8988T (cell line): ENCODE results near the gene VLDLR.

Experiments used
- DNase-seq: peaks from one replicate; pipeline ENCODE4 v3.0.0; 2011

VLDLR gene

GRCh38 chr9:2621722-2622460 is at the start of gene VLDLR:
TSS of gene VLDLR (plus strand) at chr9:2621787. CDS start at chr9:2622190, 403 bp downstream.
- peak; percentile 8 for DNase-seq

GRCh38 chr9:2574203-2574602 is 47.4 kb upstream of the VLDLR start:
- DNase-seq = no peak

DNA sequence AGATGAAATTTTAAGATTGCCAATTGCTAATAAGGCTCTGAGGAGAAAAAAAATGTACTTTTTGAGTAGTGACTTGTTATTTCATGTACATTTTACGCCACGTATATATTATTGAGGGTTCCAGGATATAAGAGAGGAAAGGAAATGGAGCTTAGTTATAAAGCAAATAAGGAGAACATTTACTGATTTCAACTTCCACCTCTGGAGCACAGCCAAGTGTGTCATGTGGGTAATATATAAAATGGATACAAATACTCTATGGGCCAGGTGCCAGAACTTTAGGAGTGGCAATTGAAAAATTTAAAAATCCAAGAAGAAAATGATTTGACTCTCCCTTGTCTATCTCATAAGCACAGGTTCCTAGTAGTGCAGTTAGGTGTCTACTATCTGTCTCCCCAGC is 45.0 kb upstream of the VLDLR start:
- no peak for DNase-seq

DNA sequence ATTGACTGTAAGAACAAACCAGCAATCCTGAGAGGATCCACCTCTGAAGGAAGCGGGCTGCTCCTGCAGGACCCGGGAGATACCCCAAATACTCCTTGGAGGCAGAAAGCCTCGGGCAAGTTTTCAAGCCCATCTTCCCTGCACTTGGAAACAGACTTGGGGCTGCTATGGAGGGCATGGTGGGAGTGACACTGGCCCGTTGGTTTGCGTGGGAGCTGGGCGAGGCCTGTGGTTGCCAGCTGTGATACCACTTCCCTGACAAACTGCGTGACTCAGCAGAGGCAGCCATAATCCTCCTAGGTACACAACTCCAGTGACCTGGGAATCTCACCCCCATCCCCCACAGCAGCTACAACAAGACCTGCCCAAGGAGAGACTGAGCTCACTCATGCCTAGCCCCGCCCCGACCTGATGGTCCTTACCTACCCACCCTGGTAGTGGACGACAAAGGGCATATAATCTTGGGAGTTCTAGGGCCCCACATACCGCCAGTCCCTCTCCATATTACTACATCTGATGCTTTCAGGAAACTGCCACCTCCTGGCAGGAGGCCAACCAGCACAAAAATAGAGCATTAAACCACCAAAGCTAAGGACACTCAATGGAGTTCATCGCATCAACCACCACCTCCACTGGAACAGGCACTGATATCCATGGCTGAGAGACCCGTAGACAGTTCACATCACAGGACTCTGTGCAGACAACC is 38.1 kb upstream of the VLDLR start:
- DNase-seq = no peak

GRCh38 chr9:2591967-2592366 is 29.6 kb upstream of the VLDLR start:
- DNase-seq = no peak

DNA sequence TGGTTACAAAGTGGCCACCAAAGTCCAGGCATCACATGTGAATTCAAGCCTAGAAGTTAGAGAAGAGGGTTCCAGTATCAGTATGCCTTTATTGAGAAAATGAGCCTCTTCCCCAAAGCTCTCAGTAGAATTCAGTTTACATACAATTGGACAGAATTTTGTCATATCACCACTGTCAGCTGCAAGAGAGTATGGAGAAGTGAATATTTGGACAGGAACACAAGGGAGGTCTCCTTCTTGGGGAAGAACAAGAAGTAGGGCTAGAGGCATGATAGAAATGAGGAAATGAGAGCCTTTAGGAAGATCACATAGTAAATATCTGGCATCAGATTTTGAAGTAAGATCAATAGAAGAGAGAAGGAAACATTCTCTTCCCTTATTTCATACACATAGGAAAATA is 27.8 kb upstream of the VLDLR start:
- no peak for DNase-seq

- DNase-seq = no peak
Measured at GRCh38 chr9:2595973-2596372, 25.6 kb upstream of the VLDLR start.

- DNase-seq = no peak
Measured at GRCh38 chr9:2597483-2597882, 24.1 kb upstream of the VLDLR start.

DNA sequence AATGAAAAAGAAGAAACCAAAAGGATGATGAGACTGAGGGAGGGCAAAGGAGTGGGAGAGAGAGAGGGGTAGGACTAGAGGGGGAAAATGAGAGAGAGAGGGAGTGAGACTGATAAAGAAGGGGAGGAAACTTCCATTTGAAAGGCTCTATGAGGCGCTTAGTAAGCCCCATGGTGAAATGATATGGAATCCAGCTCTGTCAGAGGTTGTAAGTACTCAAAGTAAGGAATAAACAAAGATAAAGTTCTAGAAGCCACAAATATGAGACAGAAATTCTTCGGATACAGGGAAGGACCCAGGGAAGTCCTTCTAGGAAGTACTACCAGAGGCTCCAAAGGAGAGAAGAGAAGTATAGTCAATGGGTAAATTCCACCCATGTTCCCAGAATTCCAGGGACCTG is 21.7 kb upstream of the VLDLR start:
- no peak for DNase-seq

DNA sequence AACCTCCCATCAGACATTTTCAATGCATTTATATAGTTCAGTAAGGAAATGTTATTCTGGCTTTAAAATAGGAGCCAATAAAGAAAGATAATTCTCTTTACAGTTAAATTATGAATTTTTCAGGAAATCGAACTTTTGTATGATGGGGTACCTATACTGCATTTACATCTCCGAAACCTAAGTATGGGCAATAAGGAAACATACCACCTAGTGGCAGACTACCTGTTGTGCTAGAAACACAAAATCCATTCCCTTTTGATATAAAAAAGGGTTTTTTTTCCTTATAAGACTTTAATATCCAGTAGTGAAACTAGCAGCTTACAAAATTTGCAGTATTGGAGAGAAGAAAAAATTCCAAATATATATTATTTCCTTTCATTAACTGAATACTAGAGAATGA is 21.3 kb upstream of the VLDLR start:
- DNase-seq = no peak

GRCh38 chr9:2601785-2602378 is 19.7 kb upstream of the VLDLR start:
- DNase-seq = no peak

- no peak for DNase-seq
Measured at GRCh38 chr9:2602704-2603116, 18.9 kb upstream of the VLDLR start.

DNA sequence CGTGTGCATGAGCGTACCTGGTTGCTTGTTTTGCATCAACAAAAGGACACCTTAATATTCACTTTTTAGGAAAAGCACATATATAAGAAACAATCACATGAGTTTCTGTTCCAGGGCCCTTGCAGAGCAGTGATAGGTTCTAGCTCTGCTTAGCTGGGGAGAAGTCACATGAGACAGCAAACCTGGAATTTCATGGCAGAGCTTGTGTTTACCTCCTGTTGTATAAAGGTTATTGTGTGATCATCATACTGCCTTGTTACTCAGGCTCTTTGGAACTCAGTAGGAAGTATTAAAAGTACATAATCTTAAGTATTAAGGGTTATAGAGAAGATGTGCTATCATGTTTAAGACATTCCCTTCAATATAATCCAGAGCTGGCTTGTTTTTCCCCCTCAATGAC is 18.0 kb upstream of the VLDLR start:
- DNase-seq = no peak

DNA sequence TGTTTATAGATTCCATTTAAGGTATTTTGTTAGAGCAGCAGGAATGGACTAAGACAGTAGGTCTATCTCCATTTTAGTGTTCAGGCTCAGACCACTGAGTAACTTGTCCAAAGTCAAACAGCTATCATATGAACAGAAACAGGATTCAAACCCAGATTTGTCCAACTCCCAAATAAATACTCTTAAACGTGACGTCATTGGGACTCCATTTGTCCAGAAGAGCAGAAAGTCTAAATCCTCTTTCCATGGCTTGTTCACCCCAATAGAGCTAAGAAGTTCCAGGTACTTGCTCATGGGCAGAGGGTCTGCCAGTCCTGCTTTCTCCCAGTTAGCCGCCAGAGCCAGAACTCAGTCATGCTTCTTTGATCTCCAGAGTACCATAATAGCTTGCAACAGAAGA is 16.3 kb upstream of the VLDLR start:
- DNase-seq = no peak

- DNase-seq = no peak
Measured at GRCh38 chr9:2608276-2608675, 13.3 kb upstream of the VLDLR start.

DNA sequence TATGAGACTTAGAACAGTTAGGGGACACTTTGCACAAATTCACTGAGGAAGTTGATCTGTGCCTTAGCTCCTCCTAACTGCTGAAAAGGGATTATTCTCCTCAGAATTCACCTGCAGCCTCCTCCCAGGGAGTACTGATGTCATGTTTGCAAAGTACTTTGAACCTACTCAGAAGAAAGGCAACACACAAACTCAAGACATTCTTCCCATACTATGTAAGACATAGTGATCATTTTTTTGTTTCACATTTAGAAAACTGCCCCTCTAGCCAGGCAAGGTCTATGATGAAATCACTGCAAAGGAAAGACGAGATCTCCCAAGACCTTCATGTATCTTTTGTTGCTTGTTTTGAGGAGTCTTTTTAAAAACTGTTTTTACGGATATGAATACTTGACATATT is 10.6 kb upstream of the VLDLR start:
- DNase-seq = no peak

DNA sequence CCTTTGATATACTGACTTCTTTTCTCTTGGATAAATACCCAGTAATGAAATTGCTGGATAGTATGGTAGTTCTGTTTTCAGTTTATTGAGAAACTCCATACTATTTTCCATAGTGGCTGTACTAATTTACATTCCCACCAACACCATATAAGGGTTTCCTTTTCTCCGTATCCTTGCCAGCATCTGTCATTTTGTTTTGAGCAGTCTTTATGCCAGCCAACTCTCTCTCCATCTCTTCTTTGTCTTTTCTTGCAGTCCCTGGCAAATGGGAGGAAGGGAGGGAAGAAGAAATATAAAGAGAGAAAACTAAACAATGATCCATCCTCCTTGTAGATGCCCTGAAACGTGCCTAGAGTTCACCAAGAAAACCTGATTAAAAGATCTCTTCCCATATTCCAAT is 9.6 kb upstream of the VLDLR start:
- no peak for DNase-seq

GRCh38 chr9:2613730-2614271 is 7.8 kb upstream of the VLDLR start:
- no peak for DNase-seq

GRCh38 chr9:2615497-2615896 is 6.1 kb upstream of the VLDLR start:
- DNase-seq = no peak

DNA sequence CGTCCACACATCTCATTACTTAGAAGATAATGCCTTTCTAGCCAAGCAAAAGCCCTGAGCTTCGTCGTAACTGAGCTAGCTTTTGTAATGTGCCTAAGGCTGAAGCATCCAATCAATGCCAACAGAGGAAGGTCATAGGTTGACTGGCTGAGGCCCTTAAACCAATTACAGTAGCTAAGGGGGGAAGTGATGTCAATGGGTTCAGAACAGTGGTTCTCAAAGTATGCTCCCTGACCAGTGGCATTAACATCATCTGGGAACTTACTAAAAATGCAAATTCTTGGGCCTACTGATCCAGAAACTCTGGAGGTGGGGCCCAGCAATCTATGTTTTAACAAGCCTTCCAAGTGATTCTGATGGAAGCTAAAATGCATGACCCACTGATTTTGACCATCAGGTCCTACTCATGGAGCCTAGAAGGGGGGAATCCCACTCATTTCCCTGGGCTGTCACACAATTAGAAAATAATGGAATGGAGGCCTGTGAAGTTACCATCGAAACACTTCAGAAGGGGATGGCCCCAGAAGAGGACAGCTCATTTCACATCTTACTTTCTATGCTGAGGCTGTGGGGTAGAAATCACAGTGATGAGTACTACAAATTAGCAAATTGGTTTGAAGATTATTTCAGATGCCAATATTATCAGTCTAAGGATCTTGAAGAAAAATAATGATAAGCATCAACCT is 4.8 kb upstream of the VLDLR start:
- no peak for DNase-seq

DNA sequence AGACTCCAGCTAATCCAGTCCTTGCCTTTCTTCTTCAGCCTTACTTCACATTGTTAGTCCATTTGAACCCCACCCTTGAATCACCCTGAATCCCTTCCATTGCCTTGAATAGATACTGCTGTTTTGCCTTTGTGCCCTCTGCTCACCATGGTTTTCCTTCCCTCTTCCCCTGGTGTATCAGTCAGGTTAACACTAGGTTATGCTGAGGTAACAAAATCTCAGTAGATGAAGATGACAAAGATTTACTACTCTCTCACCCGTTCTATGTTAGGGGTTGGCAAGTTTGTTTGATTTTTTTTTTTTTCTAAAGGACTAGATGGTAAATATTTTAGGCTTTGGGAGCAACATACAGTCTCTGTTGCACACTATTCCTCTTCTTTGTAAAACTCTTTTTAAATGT is 3.3 kb upstream of the VLDLR start:
- DNase-seq = no peak

- peak; percentile 56 for DNase-seq
Measured at GRCh38 chr9:2620919-2621721, 467 bp upstream of the VLDLR start.
